Hematopoietic multipotent progenitor cell treated with erythropoietin and hydrocortisone succinate and interleukin-3 and kit ligand, for 8 days (in vitro differentiated cells): Measurements from ENCODE around the gene CLEC18B.
"Not testable (repeated sequence)": the region's sequence is repeated elsewhere in the genome, so short reads cannot be mapped to it uniquely, and the experiment has no call there.

Experiments
- DNase-seq: peaks from one replicate; pipeline ENCODE4 v3.0.0-alpha.2; 2015

The CLEC18B gene

GRCh38 chr16:74420612-74421481, at the start of gene CLEC18B:
Gene CLEC18B (minus strand): TSS chr16:74421478. CDS start chr16:74421270, 208 bp downstream.
- not testable (repeated sequence) for DNase-seq

DNA sequence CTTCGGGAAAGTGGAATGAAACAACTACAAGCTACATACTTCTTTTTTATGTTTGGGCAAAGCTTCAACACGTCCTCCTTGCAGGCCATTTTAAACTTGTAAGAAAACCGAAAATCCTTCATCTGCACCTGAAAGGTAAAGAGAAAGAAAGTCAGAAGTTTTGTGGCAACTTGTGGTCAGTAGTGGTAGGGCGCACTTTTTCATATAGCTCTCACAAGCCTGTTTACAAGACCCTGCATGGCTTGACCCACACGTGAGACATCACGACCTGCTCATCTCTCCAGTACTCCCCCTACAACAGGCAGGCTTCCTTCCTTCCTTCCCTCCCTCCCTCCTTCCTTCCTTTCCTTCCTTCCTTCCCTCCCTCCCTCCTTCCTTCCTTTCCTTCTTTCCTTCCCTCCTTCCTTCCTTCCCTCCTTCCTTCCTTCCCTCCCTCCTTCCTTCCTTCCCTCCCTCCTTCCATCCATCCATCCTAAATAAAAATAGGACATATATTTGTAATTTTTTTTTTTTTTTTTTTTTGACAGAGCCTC, 48.7 kb upstream of the CLEC18B start:
- DNase-seq = no peak

- no peak for DNase-seq
These were observed 47.7 kb upstream of the CLEC18B start for GRCh38 chr16:74468807-74469525.

GRCh38 chr16:74466872-74467271, 45.6 kb upstream of the CLEC18B start:
- no peak for DNase-seq

DNA sequence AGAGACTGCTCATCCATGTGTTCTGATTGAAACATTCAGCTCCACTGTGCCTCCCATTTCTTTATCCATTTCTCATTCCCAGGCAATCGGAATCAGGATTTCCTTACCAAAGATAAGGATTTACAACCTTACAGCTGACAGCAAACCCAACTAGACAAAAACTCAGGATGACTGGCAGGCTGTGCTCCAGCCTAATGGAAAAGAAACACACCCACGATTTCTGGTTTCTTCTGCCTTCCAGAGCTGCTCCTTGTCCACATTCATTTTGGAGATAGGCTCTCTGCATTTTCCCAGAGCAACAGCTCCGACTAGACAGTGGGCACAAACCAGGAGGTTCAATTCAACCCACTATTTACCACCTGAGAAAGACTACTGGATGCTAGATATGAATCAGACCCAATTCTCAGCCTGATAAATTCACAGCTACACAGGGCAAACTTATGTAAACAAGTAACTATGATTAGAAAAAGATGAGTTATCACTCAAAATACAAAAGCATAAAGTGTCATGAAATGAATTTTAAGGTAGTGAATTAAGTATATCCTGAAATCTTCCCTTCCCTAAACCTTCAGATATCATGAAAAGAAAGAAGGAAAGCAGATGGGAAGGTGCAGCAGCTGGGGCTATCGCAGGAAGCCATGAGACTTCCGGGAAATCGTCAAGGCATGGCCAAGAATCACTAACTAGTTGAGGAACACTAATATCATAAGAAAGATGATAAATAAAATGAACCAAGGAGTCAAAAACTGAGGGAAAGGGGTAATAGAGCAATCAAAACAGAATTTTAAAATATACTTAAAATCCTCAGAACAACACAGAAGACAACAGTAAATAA, 44.8 kb upstream of the CLEC18B start:
- DNase-seq = no peak

GRCh38 chr16:74465281-74465680, 44.0 kb upstream of the CLEC18B start:
- DNase-seq = no peak

DNA sequence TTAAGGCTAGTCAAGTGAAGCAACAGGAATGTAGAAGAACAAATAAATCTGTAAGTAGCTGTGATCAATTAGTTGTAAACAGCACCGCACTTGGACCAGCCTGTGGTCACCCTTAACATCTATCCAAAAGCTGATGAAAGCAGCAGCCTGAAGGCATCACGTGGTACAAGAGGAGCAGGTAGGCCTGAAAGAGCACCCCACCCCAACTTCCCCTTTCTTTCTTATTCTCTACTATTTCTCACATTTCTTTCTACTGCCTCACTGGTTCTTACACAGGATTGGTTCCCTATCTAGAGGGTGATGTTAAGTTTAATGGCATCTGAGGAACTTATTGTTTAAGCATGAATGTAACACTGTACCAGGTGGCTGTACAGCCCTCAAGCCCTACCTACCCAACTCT, 42.6 kb upstream of the CLEC18B start:
- no peak for DNase-seq

- no peak for DNase-seq
These were observed 41.1 kb upstream of the CLEC18B start for GRCh38 chr16:74462361-74462760.

DNA sequence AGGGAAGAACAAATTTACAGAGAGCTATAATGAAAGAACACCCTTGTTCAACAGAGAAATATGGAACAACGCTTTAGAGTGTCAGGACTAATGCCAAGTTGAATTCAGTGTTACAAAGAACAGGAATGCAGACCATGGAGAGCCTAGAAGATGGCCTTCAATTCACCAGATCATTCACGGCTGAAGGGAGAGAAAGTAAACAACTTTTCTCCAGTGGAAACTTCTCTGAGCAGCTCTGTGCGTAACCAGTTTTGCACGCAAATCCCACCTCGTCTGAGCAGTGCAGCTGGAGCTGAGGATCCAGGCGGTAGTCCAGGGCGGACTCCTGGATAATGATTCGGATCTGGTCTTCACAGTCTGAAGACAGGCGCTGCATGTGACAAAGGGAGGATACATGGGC, 40.5 kb upstream of the CLEC18B start:
- DNase-seq = no peak

DNA sequence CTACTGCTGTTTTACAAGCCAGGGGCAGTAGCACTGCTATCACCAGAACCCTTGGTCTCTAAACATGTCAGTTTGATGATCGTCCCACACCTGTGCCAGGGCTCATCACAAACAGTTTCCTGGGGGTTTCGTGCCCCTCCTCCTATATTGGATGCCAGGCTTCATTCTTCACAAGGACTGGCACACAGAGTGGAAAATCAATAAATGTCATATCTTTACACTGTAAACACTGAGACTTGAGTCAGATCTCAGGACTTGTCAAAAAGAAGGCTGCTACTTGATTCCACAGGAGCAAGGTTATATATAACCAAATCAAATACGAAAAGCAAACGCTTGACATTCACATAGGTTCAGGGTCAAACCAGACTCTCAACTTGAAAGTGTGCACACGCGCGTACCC, 39.3 kb upstream of the CLEC18B start:
- no peak for DNase-seq

DNA sequence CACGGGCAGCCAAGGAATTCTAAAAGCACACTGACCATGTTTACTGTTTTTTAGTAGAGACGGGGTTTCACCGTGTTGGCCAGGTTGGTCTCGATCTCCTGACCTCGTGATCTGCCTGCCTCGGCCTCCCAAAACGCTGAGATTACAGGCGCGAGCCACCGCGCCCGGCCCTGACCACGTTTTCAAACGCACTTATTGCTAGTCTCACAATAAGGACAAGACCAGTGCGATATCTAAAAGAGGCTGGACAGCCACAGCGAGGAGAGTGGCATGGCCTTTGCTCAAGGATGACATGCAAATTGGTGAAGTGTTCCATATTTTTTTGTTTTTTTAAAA, 35.0 kb upstream of the CLEC18B start:
- no peak for DNase-seq

DNA sequence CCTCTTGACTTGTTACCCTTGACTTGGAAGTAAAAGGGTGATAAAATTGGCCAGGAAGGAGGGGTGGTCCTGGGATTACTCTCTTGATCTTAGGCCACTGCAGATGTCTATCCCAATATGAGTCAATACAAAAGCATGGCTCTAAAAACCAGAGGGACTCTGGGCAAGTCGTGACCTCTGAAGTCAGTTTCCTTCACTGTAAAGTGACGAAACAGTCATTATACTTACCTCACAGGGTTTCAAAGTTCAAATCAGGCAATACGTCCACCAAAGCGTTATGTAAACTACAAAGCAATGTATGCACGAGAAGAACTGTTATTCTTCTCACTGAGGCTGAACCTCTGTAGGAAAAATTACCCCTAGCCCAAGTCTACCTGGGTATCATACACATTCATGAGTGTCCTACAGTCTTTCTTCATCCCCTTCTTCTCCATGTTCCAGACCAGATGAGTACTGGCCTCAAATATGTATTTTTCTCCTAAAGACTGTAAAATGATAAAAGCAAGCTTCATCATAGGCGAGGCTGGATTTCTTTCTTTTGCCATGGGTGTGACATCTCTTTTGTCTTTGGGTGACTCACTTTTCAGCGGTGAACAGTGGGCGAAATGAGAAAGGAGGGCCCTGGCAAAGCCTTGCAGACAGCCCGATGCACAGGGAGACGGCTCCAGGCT, 34.5 kb upstream of the CLEC18B start:
- DNase-seq = no peak

GRCh38 chr16:74455213-74455612, 33.9 kb upstream of the CLEC18B start:
- DNase-seq = no peak

- no peak for DNase-seq
These were observed 30.9 kb upstream of the CLEC18B start for GRCh38 chr16:74451951-74452758.

DNA sequence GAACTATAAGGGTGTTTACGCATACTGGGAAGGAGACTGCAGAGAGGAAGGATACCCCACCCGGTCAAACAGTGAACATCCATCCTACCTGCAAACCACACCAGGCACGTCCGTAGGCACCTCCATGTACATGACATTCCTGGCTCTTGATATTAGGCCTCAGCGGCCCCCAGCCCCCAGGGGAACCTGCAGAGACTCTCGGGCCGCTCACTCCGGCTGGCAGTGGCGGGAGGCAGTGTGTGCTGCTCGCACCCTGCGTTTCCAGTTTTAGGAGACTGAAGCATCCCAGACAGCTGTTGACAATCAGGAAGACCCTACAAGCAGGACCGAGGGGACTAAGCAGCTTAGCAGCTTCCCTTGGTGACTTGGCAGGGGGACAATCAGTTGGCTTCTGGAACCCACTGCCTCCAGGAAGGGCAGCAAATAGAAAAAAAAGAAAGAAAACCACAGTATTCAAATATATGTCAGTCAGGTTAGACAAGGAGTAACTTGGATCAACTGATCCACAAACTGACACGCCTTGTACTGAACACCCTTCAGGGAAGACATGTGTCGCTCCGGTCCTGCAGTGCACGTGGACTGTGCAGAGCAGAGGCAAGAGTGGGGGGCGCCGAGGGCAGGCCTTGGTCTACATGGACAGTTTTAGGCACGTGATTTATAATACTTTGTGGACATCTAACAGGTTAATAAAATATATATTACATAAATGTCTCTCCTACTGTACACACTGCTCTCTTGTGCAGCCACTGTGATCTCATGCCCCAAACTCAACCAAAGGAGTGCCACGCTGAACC, 29.9 kb upstream of the CLEC18B start:
- no peak for DNase-seq

GRCh38 chr16:74450236-74450635, 29.0 kb upstream of the CLEC18B start:
- DNase-seq = no peak

GRCh38 chr16:74449470-74449869, 28.2 kb upstream of the CLEC18B start:
- DNase-seq = no peak

GRCh38 chr16:74448990-74449389, 27.7 kb upstream of the CLEC18B start:
- DNase-seq = no peak

GRCh38 chr16:74447578-74447977, 26.3 kb upstream of the CLEC18B start:
- DNase-seq = no peak

- DNase-seq = no peak
These were observed 25.6 kb upstream of the CLEC18B start for GRCh38 chr16:74446866-74447265.
